Pulmonary artery endothelial cell (primary cell): Measurements from ENCODE around the gene CHRNA4. TPM values are rescaled to one million over a fixed set of nuclear protein-coding genes. Genes with fewer than 3 reads are reported as not detected.
"Not testable (repeated sequence)": the region's sequence is repeated elsewhere in the genome, so short reads cannot be mapped to it uniquely, and the experiment has no call there.

Experiments
- DNase-seq: peaks from one replicate; pipeline ENCODE4 v3.0.0-alpha.2; 2011; ENCODE audit warnings: low read depth, low spot score
- total RNA-seq: library from RNA; depleted of rRNA; stranded (reverse); fragments of >200 nt; gene quantifications from 2 replicates; pipeline ENCODE4 v1.2.3, GENCODE V29; 2014

CHRNA4 gene
- total RNA-seq, 1 donor from 2014 or later, result not detected

GRCh38 chr20:63310265-63310991 lies 50.7 kb downstream of the CHRNA4 start:
- DNase-seq, result no peak

- no peak for DNase-seq
These were observed 51.7 kb downstream of the CHRNA4 start for GRCh38 chr20:63309261-63310071.

- DNase-seq, result no peak
These were observed 52.8 kb downstream of the CHRNA4 start for GRCh38 chr20:63308218-63308911.

- DNase-seq, result no peak
These were observed 53.5 kb downstream of the CHRNA4 start for GRCh38 chr20:63307538-63308217.

GRCh38 chr20:63306673-63307537 lies 54.2 kb downstream of the CHRNA4 start:
- DNase-seq, result no peak

- not testable (repeated sequence) for DNase-seq
These were observed 55.0 kb downstream of the CHRNA4 start for GRCh38 chr20:63305933-63306672.

GRCh38 chr20:63305393-63305792 lies 55.8 kb downstream of the CHRNA4 start:
- no peak for DNase-seq

GRCh38 chr20:63303095-63303666 lies 58.0 kb downstream of the CHRNA4 start:
- DNase-seq, result no peak

GRCh38 chr20:63301671-63302070 lies 59.5 kb downstream of the CHRNA4 start:
- DNase-seq, result no peak

GRCh38 chr20:63298731-63299312 lies 62.3 kb downstream of the CHRNA4 start:
- no peak for DNase-seq

- no peak for DNase-seq
These were observed 63.2 kb downstream of the CHRNA4 start for GRCh38 chr20:63297796-63298572.

- no peak for DNase-seq
These were observed 63.8 kb downstream of the CHRNA4 start for GRCh38 chr20:63297371-63297781.

GRCh38 chr20:63296531-63297299 lies 64.4 kb downstream of the CHRNA4 start:
- DNase-seq, result no peak

- no peak for DNase-seq
These were observed 65.3 kb downstream of the CHRNA4 start for GRCh38 chr20:63295846-63296245.

GRCh38 chr20:63295422-63295821 lies 65.7 kb downstream of the CHRNA4 start:
- no peak for DNase-seq

GRCh38 chr20:63295018-63295417 lies 66.1 kb downstream of the CHRNA4 start:
- DNase-seq, result no peak

GRCh38 chr20:63294536-63294900 lies 66.6 kb downstream of the CHRNA4 start:
- DNase-seq, result no peak
